ENCODE measurements around the gene SRPK1. TPM values are rescaled to one million over a fixed set of nuclear protein-coding genes. Genes with fewer than 3 reads are reported as not detected.
"Not testable (repeated sequence)": the region's sequence is repeated elsewhere in the genome, so short reads cannot be mapped to it uniquely, and the experiment has no call there.

Gene SRPK1
- 17.1 and 37.8 TPM in 2 replicates for total RNA-seq (2014; rRNA removed; shearing (Covaris generic); ENCODE audit: low replicate concordance)

GRCh38 chr6:35920793-35921732 is at the start of gene SRPK1:
TSS of gene SRPK1 (minus strand) at chr6:35921098. CDS start at chr6:35921056, 42 bp downstream.
- in situ Hi-C loops (cut with HindIII; ENCODE audit: low pct_unique_long_range_greater_than_20kb, low sequenced_read_pairs) = no loop called here
- peak; percentile 83 for DNase-seq (ENCODE audit: low read depth)

GRCh38 chr6:35970181-35970580 is 49.3 kb upstream of the SRPK1 start:
- peak; percentile 27 for DNase-seq (ENCODE audit: low read depth)
- in situ Hi-C loops (cut with HindIII; ENCODE audit: low pct_unique_long_range_greater_than_20kb, low sequenced_read_pairs) = no loop called here

GRCh38 chr6:35969646-35970045 is 48.7 kb upstream of the SRPK1 start:
- in situ Hi-C loops (cut with HindIII; ENCODE audit: low pct_unique_long_range_greater_than_20kb, low sequenced_read_pairs) = no loop called here
- no peak for DNase-seq (ENCODE audit: low read depth)

- DNase-seq (ENCODE audit: low read depth) = no peak
- in situ Hi-C loops (cut with HindIII; ENCODE audit: low pct_unique_long_range_greater_than_20kb, low sequenced_read_pairs) = no loop called here
Measured at GRCh38 chr6:35968821-35969220, 47.9 kb upstream of the SRPK1 start.

- in situ Hi-C loops (cut with HindIII; ENCODE audit: low pct_unique_long_range_greater_than_20kb, low sequenced_read_pairs) = no loop called here
- DNase-seq (ENCODE audit: low read depth) = peak; percentile 62
Measured at GRCh38 chr6:35967076-35967774, 46.3 kb upstream of the SRPK1 start.

- DNase-seq (ENCODE audit: low read depth) = no peak
- in situ Hi-C loops (cut with HindIII; ENCODE audit: low pct_unique_long_range_greater_than_20kb, low sequenced_read_pairs) = no loop called here
Measured at GRCh38 chr6:35962779-35963560, 42.1 kb upstream of the SRPK1 start.

GRCh38 chr6:35960187-35960586 is 39.3 kb upstream of the SRPK1 start:
- in situ Hi-C loops (cut with HindIII; ENCODE audit: low pct_unique_long_range_greater_than_20kb, low sequenced_read_pairs) = no loop called here
- no peak for DNase-seq (ENCODE audit: low read depth)

GRCh38 chr6:35955970-35956369 is 35.1 kb upstream of the SRPK1 start:
- in situ Hi-C loops (cut with HindIII; ENCODE audit: low pct_unique_long_range_greater_than_20kb, low sequenced_read_pairs) = no loop called here

GRCh38 chr6:35955521-35955920 is 34.6 kb upstream of the SRPK1 start:
- no peak for DNase-seq (ENCODE audit: low read depth)
- in situ Hi-C loops (cut with HindIII; ENCODE audit: low pct_unique_long_range_greater_than_20kb, low sequenced_read_pairs) = no loop called here

More at GRCh38 chr6:35955970-35956369, 35.1 kb upstream of the SRPK1 start:
- DNase-seq (ENCODE audit: low read depth) = no peak

- in situ Hi-C loops (cut with HindIII; ENCODE audit: low pct_unique_long_range_greater_than_20kb, low sequenced_read_pairs) = no loop called here
- no peak for DNase-seq (ENCODE audit: low read depth)
Measured at GRCh38 chr6:35955071-35955470, 34.2 kb upstream of the SRPK1 start.

- in situ Hi-C loops (cut with HindIII; ENCODE audit: low pct_unique_long_range_greater_than_20kb, low sequenced_read_pairs) = no loop called here
- no peak for DNase-seq (ENCODE audit: low read depth)
Measured at GRCh38 chr6:35954333-35954732, 33.4 kb upstream of the SRPK1 start.

- in situ Hi-C loops (cut with HindIII; ENCODE audit: low pct_unique_long_range_greater_than_20kb, low sequenced_read_pairs) = no loop called here
- DNase-seq (ENCODE audit: low read depth) = no peak
Measured at GRCh38 chr6:35948725-35949124, 27.8 kb upstream of the SRPK1 start.

- in situ Hi-C loops (cut with HindIII; ENCODE audit: low pct_unique_long_range_greater_than_20kb, low sequenced_read_pairs) = no loop called here
- DNase-seq (ENCODE audit: low read depth) = no peak
Measured at GRCh38 chr6:35945650-35946025, 24.7 kb upstream of the SRPK1 start.

GRCh38 chr6:35943390-35943789 is 22.5 kb upstream of the SRPK1 start:
- in situ Hi-C loops (cut with HindIII; ENCODE audit: low pct_unique_long_range_greater_than_20kb, low sequenced_read_pairs) = no loop called here
- no peak for DNase-seq (ENCODE audit: low read depth)

- no peak for DNase-seq (ENCODE audit: low read depth)
Measured at GRCh38 chr6:35942355-35942754, 21.5 kb upstream of the SRPK1 start.

GRCh38 chr6:35941170-35941569 is 20.3 kb upstream of the SRPK1 start:
- in situ Hi-C loops (cut with HindIII; ENCODE audit: low pct_unique_long_range_greater_than_20kb, low sequenced_read_pairs); DNase-seq (ENCODE audit: low read depth): not testable (repeated sequence)

More at GRCh38 chr6:35942355-35942754, 21.5 kb upstream of the SRPK1 start:
- in situ Hi-C loops (cut with HindIII; ENCODE audit: low pct_unique_long_range_greater_than_20kb, low sequenced_read_pairs) = no loop called here

GRCh38 chr6:35940014-35940413 is 19.1 kb upstream of the SRPK1 start:
- in situ Hi-C loops (cut with HindIII; ENCODE audit: low pct_unique_long_range_greater_than_20kb, low sequenced_read_pairs); DNase-seq (ENCODE audit: low read depth): not testable (repeated sequence)

GRCh38 chr6:35939259-35939658 is 18.4 kb upstream of the SRPK1 start:
- in situ Hi-C loops (cut with HindIII; ENCODE audit: low pct_unique_long_range_greater_than_20kb, low sequenced_read_pairs); DNase-seq (ENCODE audit: low read depth): not testable (repeated sequence)
